ENCODE results near the gene CDC42BPA. TPM values are rescaled to one million over a fixed set of nuclear protein-coding genes. Genes with fewer than 3 reads are reported as not detected.
A peak's percentile ranks its signal among the peaks of the same experiment; 100 is the strongest.
"Not testable (repeated sequence)": the region's sequence is repeated elsewhere in the genome, so short reads cannot be mapped to it uniquely, and the experiment has no call there.

The CDC42BPA gene
- total RNA-seq, 1 donor from 2014 or later: 37.4 TPM

DNA sequence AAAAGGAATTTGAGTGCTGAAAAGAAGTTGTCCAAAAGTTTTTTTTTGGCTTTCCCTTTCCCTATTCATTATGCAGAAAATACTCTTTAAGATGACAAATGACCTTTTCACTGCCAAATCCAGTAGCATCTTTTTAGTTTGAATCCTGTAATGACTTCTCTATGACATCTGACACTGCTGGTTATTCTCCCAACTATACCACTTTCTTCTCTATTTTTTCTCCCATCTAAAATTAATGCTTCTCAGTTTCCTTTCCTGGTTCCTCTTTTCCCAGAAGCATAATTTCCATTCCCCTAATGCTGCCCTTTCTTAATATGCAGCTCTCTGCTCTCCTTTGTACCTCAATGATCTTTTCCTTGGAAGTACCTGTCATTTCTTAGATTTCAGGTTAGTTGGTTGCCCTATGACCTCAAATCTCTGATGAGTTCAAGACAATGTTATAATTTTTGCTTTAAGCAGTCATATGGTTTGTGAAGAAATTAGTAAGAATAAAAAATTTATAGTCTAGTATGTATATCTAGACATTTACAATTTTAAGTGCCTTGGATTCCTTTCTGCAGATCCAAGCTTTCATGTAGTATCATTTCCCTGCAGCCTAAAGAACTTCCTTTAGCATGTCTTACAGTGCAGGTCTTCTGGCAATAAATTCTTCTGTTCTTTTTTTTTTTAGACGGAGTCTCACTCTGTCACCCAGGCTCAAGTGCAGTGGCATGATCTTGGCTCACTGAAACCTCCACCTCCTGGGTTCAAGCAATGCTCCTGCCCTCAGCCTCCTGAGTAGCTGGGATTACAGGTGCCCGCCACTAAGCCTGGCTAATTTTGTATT lies 150.8 kb downstream of the CDC42BPA start:
- intact Hi-C loops (cut with micrococcal nuclease): no loop called here
- no peak for DNase-seq
- no peak for ATAC-seq

GRCh38 chr1:227166559-227166958 lies 151.7 kb downstream of the CDC42BPA start:
- no peak for DNase-seq
- no peak for ATAC-seq
- intact Hi-C loops (cut with micrococcal nuclease): no loop called here

- DNase-seq: no peak
- intact Hi-C loops (cut with micrococcal nuclease): no loop called here
- ATAC-seq: no peak
Measured at GRCh38 chr1:227161470-227161869, 156.8 kb downstream of the CDC42BPA start.

DNA sequence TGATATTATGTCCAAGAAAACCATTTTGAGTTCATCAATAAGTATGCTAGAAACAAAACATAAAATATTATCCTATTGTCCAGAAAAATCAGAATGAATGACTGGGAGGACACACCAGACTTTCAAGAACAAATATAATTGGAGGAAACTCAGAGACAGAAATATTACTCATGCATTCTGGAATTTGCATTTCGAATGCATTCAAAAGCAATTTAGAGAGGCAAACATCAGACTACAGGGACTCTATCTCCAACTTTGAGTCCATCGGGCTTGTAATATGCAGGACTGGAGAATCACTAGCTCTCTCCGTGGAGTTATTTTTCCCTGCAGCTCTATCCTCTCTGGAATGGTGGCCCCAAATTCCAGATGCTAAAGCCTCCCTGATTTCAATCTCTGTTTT lies 161.8 kb downstream of the CDC42BPA start:
- ATAC-seq (no peak), DNase-seq (no peak)
- intact Hi-C loops (cut with micrococcal nuclease): no loop called here

DNA sequence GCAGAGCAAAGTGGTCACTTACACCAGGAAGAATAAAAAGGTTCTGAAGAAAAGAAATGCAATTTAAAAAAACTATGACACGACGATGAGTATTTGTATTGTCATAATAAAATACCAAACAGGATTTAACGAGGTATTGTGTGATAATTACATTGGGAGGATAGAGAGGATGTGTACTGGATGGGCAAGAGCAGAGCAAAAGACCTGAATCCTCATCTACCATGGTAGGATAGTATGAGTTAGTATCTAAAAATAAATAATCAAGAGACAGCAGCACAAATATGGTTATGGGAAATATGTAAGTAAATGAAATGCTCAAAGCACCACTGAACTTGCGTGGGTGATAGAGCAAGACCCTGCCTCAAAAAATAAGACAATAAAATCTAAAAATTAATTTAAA lies 162.6 kb downstream of the CDC42BPA start:
- ATAC-seq (no peak), DNase-seq (no peak)
- intact Hi-C loops (cut with micrococcal nuclease): no loop called here

- intact Hi-C loops (cut with micrococcal nuclease): no loop called here
- ATAC-seq: no peak
- no peak for DNase-seq
Measured at GRCh38 chr1:227155004-227155403, 163.3 kb downstream of the CDC42BPA start.

DNA sequence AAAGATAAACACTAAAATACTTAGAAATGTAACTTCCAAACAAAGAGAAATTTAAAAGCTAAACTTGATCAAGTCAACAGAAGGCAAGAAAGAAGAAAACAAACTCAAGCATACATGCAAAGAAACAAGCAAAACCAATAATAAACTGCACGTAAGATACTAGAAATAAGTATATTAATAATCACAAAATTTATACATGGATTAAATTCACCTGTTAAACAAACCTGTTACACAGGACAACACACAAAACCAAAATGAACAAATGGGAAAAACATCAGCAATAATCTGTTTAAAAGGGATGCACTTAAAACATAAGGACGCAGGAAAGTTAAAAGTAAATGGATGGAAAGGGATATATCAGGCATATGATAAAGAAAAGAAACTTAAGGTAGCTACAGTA lies 165.8 kb downstream of the CDC42BPA start:
- intact Hi-C loops (cut with micrococcal nuclease): no loop called here
- ATAC-seq: no peak
- DNase-seq: no peak

GRCh38 chr1:227140376-227140775 lies 177.9 kb downstream of the CDC42BPA start:
- no peak for ATAC-seq
- DNase-seq: no peak
- intact Hi-C loops (cut with micrococcal nuclease): no loop called here

- intact Hi-C loops (cut with micrococcal nuclease): no loop called here
- DNase-seq (no peak), ATAC-seq (no peak)
Measured at GRCh38 chr1:227136210-227136820, 182.0 kb downstream of the CDC42BPA start.

DNA sequence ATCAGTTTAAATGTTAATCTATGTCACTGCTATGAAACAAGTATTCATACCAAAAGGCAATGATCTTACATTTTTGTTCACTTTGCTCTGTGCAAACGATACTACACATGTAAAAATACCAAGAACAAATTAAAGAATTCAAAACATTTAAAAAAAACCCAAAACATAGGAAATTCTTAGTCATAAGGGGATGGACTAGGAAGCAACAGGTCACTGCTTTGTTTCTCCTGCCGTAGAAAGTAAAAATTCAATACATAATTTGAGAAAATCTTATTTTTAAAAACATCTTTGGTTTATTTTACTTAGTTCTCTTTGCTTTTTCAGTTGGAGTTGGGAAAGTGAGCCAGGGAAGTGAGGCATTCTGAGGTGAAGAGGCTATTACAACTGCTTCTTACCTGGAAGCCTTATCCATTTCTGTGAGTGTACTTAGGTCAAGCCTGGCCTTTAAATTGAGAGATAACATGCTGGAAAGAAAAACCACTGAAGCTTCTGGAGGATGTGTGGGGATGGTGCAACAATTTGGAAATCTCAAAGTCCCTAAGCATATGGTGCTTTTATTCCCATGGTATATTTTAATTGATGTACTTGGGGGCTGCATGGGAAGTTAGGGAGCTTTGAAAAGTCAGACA lies 183.5 kb downstream of the CDC42BPA start:
- DNase-seq (no peak), ATAC-seq (no peak)
- intact Hi-C loops (cut with micrococcal nuclease): loop anchor here (5.0 kb wide), 1 partner anchor 303 kb away; no protein-coding TSS in a partner anchor

GRCh38 chr1:227132695-227133094 lies 185.6 kb downstream of the CDC42BPA start:
- DNase-seq: peak; percentile 14
- ATAC-seq: not testable (repeated sequence)
- intact Hi-C loops (cut with micrococcal nuclease): loop anchor here (5.0 kb wide), 1 partner anchor 305 kb away; no protein-coding TSS in a partner anchor

- DNase-seq (no peak), ATAC-seq (peak; percentile 28)
Measured at GRCh38 chr1:227131193-227131592, 187.1 kb downstream of the CDC42BPA start.

GRCh38 chr1:227127891-227128290 lies 190.4 kb downstream of the CDC42BPA start:
- DNase-seq (no peak), ATAC-seq (no peak)
- intact Hi-C loops (cut with micrococcal nuclease): loop anchor here (10.0 kb wide), 1 partner anchor 97 kb away; no protein-coding TSS in a partner anchor

More at GRCh38 chr1:227131193-227131592, 187.1 kb downstream of the CDC42BPA start:
- intact Hi-C loops (cut with micrococcal nuclease): loop anchor here (5.0 kb wide), 1 partner anchor 306 kb away; no protein-coding TSS in a partner anchor

DNA sequence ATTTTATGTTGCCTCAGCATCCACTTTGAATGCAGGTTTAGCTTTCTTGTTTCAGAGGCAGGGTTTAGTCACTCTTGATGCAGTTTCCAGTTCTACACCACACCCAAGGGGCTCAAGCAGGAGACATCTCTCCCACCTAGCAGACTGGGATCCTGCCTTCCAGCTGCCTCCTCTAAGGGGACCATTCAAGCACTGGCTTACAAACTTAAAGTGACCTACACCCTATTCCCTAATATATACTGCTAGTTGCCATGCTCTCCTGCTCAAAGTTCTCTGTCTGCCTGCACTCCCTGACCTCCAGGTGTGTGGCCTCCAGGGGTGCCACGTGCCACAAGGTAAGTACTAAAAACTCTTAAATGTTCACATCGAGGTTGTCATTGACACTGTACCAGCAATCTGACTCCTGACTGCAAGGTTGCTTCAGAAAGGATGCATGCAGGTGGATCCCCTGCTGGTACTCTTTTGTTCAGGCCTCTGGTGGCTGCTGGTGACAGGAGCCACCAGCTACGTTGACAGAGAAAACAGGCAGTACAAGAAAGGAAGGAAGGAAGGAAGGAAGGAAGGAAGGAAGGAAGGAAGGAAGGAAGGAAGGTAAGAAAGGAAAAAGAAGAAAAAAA lies 192.3 kb downstream of the CDC42BPA start:
- DNase-seq: no peak
- intact Hi-C loops (cut with micrococcal nuclease): loop anchor here (10.0 kb wide), 1 partner anchor 99 kb away; no protein-coding TSS in a partner anchor

DNA sequence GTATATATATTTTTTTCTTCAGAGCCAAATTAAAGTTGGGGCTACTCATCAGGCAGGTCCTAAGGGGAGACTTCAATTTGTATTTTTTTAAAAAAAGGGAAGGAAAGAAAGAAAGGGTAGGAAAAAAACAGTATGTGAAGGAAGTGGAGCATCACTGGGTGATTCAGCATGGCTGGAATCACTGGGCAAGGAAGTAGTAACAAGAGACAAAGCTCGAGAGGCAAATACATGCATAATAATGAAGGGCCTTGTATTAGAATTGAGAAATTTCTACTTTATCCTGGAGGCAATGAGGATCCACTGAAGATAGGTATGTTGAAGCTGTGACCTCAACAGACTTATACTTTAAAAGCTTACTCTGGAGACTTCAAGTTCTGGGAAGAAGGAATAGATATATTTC lies 193.8 kb downstream of the CDC42BPA start:
- DNase-seq: no peak
- intact Hi-C loops (cut with micrococcal nuclease): loop anchor here (10.0 kb wide), 1 partner anchor 100 kb away; no protein-coding TSS in a partner anchor
- no peak for ATAC-seq

More for the DNA sequence above, 192.3 kb downstream of the CDC42BPA start:
- no peak for ATAC-seq

DNA sequence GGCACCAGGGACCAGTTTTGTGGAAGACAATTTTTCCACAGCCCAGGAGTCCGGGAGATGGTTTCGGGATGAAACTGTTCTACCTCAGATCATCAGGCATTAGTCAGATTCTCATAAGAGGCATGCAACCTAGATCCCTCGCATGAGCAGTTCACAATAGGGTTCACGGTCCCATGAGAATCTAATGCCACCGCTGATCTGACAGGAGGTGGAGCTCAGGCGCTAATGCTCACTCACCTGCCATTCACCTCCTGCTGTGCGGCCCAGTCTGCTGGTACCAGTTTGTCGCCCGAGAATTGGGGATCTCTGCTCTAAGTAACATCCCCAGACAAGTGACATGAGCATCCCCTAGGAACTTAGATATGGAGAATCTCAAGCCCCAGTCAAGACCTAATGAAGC lies 197.5 kb downstream of the CDC42BPA start:
- DNase-seq (no peak), ATAC-seq (no peak)
- intact Hi-C loops (cut with micrococcal nuclease): loop anchor here (10.0 kb wide), 1 partner anchor 104 kb away; no protein-coding TSS in a partner anchor

DNA sequence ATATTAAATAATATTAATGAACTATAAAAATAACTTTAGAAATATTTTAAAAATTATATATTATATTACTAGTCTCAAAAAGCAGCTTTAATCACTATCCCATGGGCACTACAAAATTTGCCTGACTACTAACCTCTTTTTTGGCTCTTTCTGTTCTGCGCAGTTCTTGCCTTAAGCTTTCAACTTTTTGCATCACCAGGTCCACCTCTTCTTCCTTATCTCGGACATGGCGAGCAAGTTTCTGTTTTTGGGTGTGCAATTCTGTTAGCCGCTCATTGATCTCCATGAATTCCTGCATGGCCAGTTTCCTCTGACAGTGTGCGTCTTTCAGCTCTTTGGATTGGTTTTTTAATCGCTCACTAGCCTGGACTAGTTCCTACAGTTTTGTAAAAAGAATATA lies 205.8 kb downstream of the CDC42BPA start:
- intact Hi-C loops (cut with micrococcal nuclease): no loop called here
- ATAC-seq: no peak
- DNase-seq: no peak

GRCh38 chr1:227111782-227112181 lies 206.5 kb downstream of the CDC42BPA start:
- DNase-seq (no peak), ATAC-seq (no peak)
- intact Hi-C loops (cut with micrococcal nuclease): no loop called here

DNA sequence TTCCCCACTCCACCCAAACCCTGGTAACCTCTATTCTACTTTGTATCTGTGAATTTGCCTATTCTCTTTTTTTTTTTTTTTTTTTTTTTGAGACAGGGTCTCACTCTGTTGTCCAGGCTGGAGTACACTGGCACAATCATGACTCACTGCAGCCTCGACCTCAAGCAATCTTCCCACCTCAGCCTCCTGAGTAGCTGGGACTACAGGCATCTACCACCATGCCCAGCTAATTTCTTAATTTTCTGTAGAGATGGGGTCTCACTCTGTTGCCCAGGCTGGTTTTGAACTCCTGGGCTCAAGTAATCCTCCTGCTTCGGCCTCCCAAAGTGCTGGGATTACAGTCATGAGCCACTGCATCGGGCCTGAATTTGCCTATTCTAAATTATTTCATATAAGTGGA lies 213.0 kb downstream of the CDC42BPA start:
- ATAC-seq; DNase-seq; intact Hi-C loops (cut with micrococcal nuclease): not testable (repeated sequence)
